OCI-LY3 (cell line): ENCODE measurements around the gene TRIM10.

Experiments used
- H2AFZ ChIP-seq: fragments of 200-600, 300-600 bp; shearing (Covaris generic); 2 replicates; pipeline ENCODE4 v1.6.0; 2014; ENCODE audit warnings: antibody characterized with exemption, low read depth, low read length
- H3K27ac ChIP-seq: fragments of 200-600, 300-600 bp; sonication (generic); 2 replicates; pipeline ENCODE4 v1.5.1; 2014; ENCODE audit warnings: mild to moderate bottlenecking, low read length, moderate library complexity, mixed read lengths
- H3K27me3 ChIP-seq: fragments of 200-600, 300-600 bp; sonication (generic); 2 replicates; pipeline ENCODE4 v1.6.1; 2014; ENCODE audit warnings: low read depth, low read length, mixed read lengths
- H3K36me3 ChIP-seq: fragments of 200-600, 300-600 bp; sonication (generic); replicated peaks from 2 replicates; pipeline ENCODE3; 2014; ENCODE audit warnings: low read depth, low read length, mixed read lengths
- H3K4me1 ChIP-seq: fragments of 300-600, 200-600 bp; sonication (generic); 2 replicates; pipeline ENCODE4 v1.6.1; 2014; ENCODE audit warnings: low read length, mixed read lengths
- H3K4me2 ChIP-seq: fragments of 200-600, 300-600 bp; sonication (generic); 2 replicates; pipeline ENCODE4 v1.6.1; 2014; ENCODE audit warnings: low read length, mixed read lengths
- H3K4me3 ChIP-seq: fragments of 300-600, 200-600 bp; sonication (generic); 2 replicates; pipeline ENCODE4 v1.5.1; 2014; ENCODE audit warnings: antibody characterized with exemption, mild to moderate bottlenecking, low read length, moderate library complexity
- H3K79me2 ChIP-seq: fragments of 300-600, 200-600 bp; shearing (Covaris generic); 2 replicates; pipeline ENCODE4 v1.6.1; 2014; ENCODE audit warnings: mild to moderate bottlenecking, low read length, mixed read lengths
- H3K9ac ChIP-seq: fragments of 300-600, 200-600 bp; shearing (Covaris generic); 2 replicates; pipeline ENCODE4 v1.6.0; 2014; ENCODE audit warnings: mild to moderate bottlenecking, low read length, moderate library complexity
- H3K9me3 ChIP-seq: fragments of 200-600, 300-600 bp; shearing (Covaris generic); 2 replicates; pipeline ENCODE4 v1.6.1; 2014; ENCODE audit warnings: low read length, mixed read lengths; ENCODE audit not compliant: insufficient read depth
- H4K20me1 ChIP-seq: fragments of 200-600, 300-600 bp; sonication (generic); 2 replicates; pipeline ENCODE4 v1.6.1; 2016; ENCODE audit warnings: low read length, mixed read lengths; ENCODE audit not compliant: insufficient read depth
- CTCF ChIP-seq: fragments of 200-600, 300-600 bp; sonication (generic); IDR thresholded peaks from 2 replicates; pipeline ENCODE4 v1.5.1; 2014; ENCODE audit warnings: antibody characterized with exemption, low read length, low read depth
- EZH2phosphoT487 ChIP-seq: fragments of 200-600 bp; shearing (Covaris generic); IDR thresholded peaks from 2 replicates; pipeline ENCODE4 v1.6.1; 2018; ENCODE audit warnings: antibody characterized with exemption, mixed run types, low read depth

TRIM10 gene

GRCh38 chr6:30196376-30196775 is 35.4 kb upstream of the TRIM10 start:
- H3K9ac ChIP-seq: no peak overlapping the region
- H4K20me1 ChIP-seq: peaks cover 12% of the 10 kb centered on the region
- H3K36me3 ChIP-seq: peaks cover 15% of the 10 kb centered on the region
- no peak overlapping the region for H3K4me3 ChIP-seq
- H3K79me2 ChIP-seq: peaks cover 5% of the 10 kb centered on the region; the same call in 1 of the 2 replicates
- no peaks in the 10 kb centered on the region for H3K27me3 ChIP-seq
- H3K27ac ChIP-seq: no peak overlapping the region
- TF ChIP-seq EZH2phosphoT487 (no peak), CTCF (no peak)
- H3K4me2 ChIP-seq: no peak overlapping the region
- H3K4me1 ChIP-seq: peaks cover 13% of the 10 kb centered on the region
- H2AFZ ChIP-seq: no peak overlapping the region
- no peaks in the 10 kb centered on the region for H3K9me3 ChIP-seq

- Histone ChIP-seq H4K20me1 (peaks cover 8% of the 10 kb centered on the region), H3K79me2 (peaks cover 5% of the 10 kb centered on the region; the same call in 1 of the 2 replicates), H3K4me2 (no peak overlapping the region), H3K9me3 (no peaks in the 10 kb centered on the region), H3K9ac (no peak overlapping the region), H3K36me3 (peaks cover 11% of the 10 kb centered on the region), H3K4me1 (peaks cover 9% of the 10 kb centered on the region), H2AFZ (no peak overlapping the region), H3K27ac (no peak overlapping the region), H3K27me3 (no peaks in the 10 kb centered on the region), H3K4me3 (no peak overlapping the region)
- no peak for TF ChIP-seq CTCF
- TF ChIP-seq EZH2phosphoT487: no peak
Measured at GRCh38 chr6:30195951-30196350, 34.9 kb upstream of the TRIM10 start.

- Histone ChIP-seq H3K4me2 (no peak overlapping the region), H3K79me2 (no peaks in the 10 kb centered on the region), H3K27ac (no peak overlapping the region), H4K20me1 (peaks cover 2% of the 10 kb centered on the region; the same call in 1 of the 2 replicates), H3K9me3 (no peaks in the 10 kb centered on the region), H3K27me3 (no peaks in the 10 kb centered on the region), H3K4me1 (no peaks in the 10 kb centered on the region; the same call in 1 of the 2 replicates), H3K4me3 (no peak overlapping the region), H3K36me3 (peaks cover 10% of the 10 kb centered on the region), H2AFZ (no peak overlapping the region), H3K9ac (no peak overlapping the region)
- TF ChIP-seq EZH2phosphoT487 (no peak), CTCF (no peak)
Measured at GRCh38 chr6:30194797-30195690, 34.0 kb upstream of the TRIM10 start.

- Histone ChIP-seq H3K4me2 (no peak overlapping the region), H3K27me3 (no peaks in the 10 kb centered on the region), H3K36me3 (peaks cover 15% of the 10 kb centered on the region), H3K4me1 (no peaks in the 10 kb centered on the region), H3K27ac (no peak overlapping the region), H4K20me1 (no peaks in the 10 kb centered on the region), H3K9me3 (no peaks in the 10 kb centered on the region), H3K9ac (no peak overlapping the region), H2AFZ (no peak overlapping the region), H3K4me3 (no peak overlapping the region), H3K79me2 (no peaks in the 10 kb centered on the region)
- TF ChIP-seq CTCF (no peak), EZH2phosphoT487 (no peak)
Measured at GRCh38 chr6:30192076-30192475, 31.1 kb upstream of the TRIM10 start.
